ENCODE results near the gene IL1RAP.

IL1RAP gene

DNA sequence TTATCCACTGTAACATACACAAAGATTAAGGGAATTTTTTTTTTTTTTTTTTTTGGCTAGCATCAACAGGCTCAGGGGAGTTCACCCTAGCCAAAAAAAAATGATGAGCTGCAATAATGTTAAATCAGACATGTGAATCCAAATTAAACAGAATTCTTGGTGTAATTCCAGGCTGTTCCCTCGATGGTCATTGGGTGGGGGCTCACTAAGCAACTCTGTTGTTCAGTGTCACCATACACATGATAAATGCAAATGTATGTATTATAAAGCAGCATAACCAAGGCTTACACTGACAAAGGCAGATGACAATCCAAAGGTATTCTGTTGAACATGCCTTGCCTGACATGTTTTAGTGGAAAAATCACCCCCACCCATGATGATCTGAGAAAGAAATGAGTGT, 29.0 kb downstream of the IL1RAP start:
- DNase-seq (ENCODE audit: low read depth) = no peak

DNA sequence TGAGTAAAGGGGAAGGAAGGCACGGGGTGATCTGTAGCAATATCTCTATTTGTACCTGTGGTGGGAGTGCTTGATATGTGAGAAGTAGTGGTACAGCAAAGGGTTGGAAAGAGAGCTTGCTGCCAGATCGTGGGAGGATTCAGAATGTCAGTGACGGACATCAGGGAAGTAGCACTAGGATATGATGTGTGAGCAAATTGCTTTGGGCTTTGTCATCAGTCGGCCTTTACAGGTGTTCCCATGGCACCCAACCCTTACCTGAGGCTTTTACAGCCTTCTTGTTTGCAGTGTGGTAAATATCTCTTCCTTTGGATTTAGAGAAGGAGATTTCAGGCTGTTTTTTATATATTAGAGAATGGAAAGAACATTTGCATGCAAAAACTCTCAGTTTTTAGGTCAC, 29.8 kb downstream of the IL1RAP start:
- no peak for DNase-seq (ENCODE audit: low read depth)

DNA sequence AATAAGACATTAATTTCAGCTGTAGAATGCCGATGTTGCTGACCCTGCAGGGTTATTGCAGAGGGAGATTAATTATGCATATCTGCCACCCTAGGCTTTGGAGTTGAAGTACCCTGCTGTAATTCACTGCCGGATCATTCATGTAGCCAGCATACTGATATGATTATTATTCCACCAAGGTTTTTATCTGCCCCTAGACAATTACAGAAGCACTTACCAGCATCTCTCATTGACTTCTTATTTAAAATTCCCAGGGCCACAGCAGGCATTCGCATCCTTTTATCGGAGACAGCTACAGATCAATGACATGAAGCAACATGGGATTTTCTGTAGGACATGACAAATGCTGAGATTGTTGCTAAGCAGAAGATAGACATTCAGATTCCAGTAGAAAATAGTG, 31.3 kb downstream of the IL1RAP start:
- DNase-seq (ENCODE audit: low read depth) = no peak

DNA sequence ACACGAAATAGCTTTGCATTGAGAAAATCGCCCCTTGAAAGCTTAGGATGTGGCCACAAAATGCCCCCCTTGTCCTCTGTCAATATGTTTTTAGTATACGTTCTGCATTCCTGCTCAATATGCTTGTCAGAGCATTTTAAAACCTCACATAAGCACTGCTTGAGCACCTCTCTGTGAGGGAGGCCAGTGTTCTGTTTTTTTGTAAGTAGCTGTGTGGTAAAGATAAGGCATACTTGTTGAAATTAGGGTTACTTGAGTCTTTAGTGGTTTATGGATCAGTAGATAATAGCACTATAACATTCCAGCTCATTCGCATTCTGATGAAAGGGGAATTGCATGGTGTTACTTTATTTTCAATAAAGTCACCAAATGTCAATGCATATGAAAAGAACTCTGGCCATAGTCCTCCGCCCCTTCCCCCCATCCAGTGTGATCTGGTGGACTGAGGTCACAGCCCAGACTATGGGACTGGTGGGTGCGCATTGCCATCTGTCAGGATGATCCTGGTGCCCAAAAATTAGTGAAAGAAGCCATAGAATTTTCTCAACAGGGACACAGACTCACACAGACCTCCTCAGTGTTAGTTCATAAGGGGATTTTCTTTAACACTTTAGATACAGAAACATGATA, 33.1 kb downstream of the IL1RAP start:
- DNase-seq (ENCODE audit: low read depth) = no peak

DNA sequence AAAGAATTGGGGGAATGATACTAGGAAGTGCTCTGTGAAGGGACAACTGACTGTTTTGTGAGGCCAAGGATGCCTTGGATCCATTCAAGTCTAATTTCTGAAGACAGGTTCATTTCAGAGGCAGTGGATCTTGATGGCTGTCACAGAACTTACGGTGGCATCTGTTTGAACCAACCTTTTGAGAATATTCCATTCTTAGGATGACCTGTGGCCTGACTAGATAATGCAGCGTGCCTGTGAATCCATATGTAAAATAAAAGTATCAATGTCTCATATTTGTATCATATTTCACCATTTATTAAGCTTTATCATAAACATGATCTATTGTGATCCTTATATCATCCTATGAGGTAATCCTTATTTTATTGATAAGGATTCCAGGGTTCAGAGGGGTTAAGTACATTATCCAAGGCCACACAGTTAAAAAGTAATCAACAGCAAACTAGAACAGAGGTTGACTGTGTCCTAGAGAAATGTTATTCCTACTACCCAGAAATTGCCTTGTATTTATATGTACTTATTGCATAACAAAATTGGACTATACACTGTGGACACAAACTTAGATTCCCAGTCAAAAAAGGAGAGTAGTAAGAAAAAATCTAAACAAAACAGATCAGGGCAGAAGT, 34.3 kb downstream of the IL1RAP start:
- no peak for DNase-seq (ENCODE audit: low read depth)

DNA sequence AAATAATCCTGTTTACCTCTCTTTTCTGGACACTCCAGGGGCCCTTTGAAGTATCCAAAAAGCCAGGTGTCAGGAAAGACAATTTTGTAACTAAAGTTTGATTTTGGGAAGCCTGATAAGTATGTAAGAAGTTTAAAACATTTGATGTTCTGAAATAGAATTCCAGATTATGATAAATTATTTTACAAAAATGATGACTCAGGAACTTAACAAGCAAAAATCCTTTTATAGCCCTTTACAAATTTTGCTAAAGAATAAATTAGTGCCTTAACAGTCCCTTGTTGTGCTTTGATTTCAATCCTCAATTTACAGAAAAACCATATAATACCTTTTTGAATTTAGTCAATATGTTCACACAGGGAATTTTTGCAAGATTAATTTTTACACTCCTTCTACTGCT, 38.1 kb downstream of the IL1RAP start:
- no peak for DNase-seq (ENCODE audit: low read depth)

DNA sequence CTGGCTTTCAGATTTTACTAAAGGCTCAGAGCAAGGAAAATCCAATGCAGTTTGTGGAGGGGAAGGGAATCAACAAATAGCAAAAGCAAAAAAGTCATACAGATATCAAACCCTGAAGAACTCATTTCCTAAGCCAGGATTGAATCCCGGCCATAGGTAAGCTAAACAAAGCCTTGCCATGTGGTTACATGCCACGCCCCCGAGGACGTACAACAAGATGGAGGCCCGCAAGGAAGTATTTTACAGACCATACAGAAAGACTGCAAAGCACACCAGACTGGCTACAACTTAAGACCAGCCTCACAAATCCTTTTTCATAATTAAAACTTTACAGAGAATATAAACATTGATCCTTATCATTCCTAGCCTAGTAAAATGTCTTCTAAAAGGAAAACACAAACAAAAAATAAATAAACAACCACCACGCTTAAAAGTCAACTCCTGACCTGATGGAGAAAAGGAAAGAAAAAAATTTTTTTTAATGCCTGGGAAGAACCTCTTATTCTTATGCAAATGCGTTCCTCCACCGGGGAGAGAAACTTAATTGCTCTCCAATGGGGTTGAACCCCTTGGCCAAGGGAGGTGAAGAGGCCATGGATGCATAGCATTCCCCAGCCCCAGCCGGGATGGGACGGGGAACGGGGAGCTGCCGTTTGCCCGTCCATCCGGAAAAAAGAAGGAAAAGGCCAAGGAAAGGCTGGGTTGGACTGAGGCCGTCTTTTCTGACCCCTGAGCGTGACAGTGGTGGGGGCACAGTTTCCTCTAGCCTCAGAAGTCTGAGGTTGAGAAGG, 39.3 kb downstream of the IL1RAP start:
- DNase-seq (ENCODE audit: low read depth) = no peak

DNA sequence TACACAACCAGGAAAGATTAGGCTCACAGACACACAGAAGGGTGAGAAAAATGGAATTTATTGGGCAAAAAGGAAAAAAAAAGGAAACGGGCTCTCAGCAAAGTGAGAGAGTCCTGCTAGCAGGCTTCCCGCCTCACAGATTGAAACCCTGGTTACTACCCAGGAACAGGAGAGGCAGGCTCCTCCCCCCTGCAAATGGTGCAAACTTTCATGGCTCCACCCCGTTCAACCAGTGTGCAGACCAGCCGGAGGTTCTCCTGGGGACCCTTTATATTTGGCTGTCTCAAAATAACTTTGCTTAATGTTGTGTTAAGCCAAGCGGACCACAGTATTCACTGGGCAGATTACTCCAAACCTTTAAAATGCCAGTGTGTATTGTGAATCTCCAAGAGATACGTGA, 40.3 kb downstream of the IL1RAP start:
- DNase-seq (ENCODE audit: low read depth) = no peak

DNA sequence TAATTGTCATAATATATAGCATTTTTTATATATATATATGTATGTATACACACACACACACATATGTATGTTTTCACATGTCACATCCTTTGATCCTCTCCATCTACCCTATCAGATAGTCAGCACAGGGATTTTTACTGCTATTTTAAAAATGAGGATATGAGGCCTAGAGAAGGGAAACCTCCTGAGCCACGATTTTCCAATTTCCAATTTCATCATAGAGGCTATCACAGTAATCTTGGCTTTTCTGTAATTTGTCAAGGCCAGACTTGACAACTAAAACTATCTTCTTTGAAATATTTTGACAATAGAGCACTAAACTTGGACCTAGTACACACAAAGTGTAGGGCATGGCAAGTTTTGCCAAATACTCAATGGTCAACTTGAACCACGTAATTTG, 42.5 kb downstream of the IL1RAP start:
- no peak for DNase-seq (ENCODE audit: low read depth)

DNA sequence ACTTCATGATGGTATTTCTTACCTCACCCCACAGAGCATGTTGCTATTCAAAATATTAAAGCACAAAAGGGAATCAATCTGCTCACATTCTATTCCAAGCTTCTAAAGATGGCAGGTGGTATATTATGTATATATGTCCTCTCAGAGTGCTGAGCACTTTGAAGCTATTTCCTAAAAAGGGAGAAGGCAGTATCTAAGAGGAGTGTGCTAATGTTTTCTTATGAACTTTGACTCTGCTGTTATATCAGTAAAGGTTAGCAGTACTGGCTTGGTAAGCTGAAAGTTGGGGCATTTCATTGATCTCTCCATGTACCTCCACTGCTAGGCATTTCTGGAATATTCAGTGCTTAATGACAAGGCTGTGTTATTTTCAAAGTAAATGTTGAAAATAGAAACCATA, 43.4 kb downstream of the IL1RAP start:
- DNase-seq (ENCODE audit: low read depth) = no peak

DNA sequence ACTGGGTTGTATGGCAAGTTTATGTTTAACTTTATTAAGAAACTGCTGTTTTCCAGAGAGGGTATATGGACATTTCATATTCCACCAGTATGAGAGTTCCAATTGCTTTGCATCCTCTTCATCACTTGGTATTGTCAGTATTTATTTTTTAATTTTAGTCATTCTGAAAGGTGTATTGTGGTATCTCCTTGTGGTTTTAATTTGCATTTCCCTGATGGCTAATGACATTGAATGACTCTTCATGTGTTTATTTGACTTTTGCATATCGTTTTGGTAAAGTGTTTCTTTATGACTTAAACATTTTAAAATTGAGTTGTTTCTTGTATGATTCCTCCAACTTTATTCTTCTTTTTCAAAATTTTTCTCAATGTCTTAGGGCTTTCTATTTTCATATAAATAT, 44.4 kb downstream of the IL1RAP start:
- DNase-seq (ENCODE audit: low read depth) = no peak

DNA sequence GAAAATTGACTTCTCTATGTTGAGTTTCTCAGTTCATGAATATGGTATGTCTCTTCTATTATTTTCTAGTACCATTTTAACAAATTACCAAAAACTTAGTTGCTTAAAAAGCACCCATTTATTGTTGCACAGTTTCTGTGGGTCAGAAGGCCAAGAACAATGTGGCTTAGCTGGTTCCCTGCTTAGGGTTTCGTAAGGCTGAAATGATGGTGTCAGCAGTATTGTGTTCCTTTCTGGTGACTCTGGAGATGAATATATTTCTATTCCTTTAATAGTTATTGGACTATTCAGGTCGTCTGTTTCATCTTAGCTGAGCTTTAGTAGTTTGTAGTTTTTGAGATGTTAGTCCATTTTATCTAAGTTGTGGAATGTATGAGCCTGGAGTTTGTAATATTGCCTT, 44.9 kb downstream of the IL1RAP start:
- DNase-seq (ENCODE audit: low read depth) = no peak

DNA sequence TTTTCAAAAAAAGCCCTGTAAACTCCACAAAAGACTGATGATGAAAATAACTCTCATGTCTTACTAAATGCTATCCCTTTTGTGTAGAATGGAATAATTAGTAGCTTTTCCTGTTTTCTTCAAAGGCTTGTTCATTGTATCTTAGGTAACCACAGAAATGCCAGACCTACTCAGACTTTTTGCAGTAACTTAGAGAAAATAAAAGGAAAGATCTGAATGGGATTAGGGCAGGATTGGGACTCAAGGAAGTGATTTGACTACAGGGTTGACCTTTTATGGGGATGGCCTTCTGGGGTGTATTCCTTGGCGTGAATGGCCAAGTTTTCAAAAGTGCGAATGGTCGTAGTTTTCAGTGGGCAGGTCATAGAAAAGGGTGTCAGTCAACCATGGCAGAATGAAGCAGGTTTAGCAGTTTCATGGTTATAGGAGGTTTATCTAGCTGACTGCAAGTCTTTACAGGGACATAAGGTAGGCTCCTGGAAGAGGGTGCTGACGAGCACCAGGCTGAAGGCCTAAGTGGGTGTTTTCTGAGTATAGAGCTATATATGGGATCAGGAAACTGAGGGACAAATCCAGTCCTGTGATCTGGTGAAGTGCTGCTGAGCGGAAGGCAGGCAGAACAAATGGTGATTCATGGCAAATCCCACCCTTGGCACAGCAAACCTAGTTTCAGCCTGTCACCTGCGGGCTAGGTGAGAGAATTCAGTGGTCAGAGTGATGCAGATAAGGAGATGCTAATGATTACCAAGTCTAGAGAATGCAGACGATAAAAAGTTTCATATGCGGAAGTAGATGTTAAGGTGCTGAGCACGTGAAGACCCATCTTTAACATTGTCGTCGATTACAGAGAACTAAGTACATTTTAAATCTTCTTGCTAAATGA, 46.4 kb downstream of the IL1RAP start:
- DNase-seq (ENCODE audit: low read depth) = no peak

DNA sequence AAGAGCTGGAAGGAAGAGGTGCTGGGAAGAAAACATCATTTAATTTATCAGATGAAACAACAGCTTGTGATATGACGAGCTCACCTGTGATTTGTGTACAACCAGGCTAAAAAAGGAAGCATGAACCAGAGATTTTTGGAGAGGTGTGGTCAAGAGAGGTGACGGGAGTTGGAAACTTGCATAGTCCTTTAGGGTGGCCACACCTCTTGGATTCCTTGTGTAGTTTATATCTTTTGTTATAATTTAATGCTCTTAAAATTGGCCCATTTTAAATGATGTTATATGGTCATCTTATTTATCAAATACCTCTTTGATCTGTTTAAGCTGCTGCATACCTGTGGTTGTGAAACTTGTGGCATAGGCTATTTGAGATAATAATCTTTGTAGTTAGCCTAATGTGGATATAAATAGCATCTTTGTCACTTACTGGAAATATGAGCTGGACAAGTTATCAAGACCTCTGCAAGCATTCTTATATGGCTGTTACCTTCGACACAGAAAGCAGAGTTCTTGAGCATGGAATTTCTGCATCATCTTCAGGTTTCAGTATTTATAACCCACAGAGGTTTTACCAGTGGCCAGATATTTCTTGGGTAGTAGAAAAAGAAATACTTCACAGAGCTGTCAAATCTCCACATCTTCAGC, 49.1 kb downstream of the IL1RAP start:
- no peak for DNase-seq (ENCODE audit: low read depth)

DNA sequence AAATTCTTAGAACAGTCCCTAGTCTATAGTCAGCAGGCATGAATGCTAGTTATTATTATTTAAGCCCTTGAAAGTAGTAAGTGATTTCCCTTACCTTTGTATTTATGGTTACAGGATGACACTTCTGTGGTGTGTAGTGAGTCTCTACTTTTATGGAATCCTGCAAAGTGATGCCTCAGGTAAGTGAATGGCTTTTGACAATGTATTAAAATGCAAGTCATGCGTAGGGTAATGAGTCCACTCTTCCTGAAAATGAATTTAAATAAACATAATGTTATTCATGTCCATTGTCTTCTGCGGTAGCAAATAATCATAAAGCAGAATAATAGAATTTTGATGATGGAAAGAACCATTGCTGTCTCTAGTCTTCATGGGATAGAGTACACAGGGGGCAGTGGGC, 50.3 kb downstream of the IL1RAP start:
- no peak for DNase-seq (ENCODE audit: low read depth)

DNA sequence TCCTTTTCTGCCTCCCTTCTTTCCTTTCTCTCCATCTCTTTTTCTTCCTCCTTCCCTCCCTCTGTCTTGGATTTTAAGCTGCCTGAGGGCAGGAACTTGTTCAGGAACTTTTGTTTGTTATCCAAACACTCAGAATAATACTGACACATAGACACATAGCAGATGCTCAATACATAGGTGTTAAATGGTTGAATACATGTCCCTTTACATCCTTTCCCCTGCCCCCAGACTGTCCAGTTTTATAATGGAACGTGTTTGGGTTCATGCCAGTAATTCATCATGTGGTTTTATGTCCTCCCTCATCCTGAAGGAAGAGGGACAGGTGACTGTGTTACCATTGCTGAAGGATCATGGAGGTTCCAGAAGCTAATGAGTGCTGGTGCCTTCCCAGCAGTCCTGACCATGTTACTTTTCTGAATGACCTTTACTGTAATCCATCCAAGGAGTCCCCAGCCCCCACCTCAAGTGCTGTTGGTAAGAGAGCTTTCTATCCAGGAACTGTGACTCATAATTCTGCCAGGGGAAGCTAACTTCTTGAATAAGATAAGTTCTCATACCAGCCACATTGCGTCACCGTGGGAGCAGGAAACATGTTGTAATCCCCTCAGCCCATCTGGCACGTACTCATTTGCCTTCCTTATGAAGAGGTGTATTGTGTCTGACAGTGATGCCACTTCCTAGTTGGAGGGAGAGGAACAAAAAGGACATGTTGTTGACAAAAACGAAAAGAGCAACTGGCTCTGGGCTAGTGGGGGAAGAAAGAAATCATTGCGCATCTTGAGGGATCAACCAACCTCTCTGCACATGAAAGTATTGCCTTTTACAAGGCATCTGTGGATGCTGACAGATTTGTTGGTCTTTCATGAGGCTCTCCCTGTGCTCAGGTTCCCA, 52.4 kb downstream of the IL1RAP start:
- DNase-seq (ENCODE audit: low read depth) = no peak

DNA sequence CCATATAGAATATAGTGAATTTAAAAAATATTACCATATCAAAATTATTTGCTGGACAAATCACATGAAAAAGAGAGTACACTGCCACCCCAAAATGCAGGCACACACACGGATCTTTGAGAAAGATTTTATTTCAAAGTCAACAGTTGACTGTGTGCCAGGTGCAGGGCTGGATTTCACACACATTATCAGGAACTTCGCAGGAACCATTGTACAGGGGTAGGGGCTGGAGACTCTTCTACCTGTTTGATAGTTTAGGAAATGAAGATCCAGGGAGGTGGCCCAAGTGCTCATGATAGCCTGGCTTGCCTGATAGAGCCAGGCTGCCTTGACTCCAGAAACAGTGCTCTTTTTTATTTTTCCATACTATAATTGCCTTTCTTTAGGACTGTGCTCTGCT, 54.2 kb downstream of the IL1RAP start:
- no peak for DNase-seq (ENCODE audit: low read depth)

DNA sequence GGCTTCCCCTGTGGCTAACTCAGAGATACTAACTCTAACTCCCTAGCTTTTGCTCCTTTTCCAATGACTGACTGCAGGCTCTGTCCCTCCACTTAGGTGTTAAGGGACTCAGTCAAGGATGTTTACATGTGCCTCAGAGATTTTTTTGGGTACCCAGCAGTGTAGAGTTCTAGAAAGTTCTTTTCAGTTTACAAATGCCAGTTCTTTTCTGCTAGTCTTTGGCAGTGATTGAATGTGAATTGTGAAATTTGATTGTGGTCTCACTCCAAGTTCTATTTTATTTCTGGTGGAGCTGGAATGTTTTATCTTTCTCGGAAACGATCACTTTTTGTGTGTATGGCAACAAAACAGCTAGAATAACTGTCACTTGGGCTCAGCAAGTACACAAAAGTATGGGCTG, 60.6 kb downstream of the IL1RAP start:
- no peak for DNase-seq (ENCODE audit: low read depth)

DNA sequence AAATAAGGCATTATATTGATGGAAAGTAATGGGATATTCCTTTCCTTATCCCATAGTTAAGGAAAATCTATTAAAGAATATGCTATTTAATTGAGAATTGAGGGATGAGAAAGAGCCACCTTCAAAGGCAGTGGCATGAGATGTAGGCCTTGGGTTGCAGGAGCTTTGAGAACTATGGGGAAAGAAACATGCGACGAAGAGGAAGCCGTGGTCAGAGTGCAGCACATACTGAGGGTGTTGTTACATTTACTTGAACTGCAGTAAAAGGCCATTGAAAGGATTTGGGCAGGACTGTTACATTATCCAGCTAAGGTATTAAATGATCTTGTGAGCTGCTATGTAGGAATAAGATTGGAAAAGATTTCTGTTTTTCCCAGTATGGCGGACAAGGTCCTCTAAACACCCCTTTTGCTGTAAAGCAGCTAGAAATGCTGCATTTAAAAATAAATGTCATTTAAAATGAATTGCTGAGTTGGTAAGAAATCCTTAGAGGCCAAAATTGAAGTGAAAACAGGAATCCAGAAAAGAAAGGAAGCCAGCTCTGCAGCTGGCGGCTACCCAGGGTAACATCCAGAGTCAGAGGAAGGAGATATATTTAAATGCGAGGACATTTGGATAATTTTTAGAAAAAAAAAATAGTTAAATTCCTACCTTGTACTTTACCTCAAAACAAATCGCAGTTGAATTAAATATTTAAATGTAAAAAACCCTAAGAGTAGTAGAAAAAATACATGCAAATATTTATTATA, 61.7 kb downstream of the IL1RAP start:
- DNase-seq (ENCODE audit: low read depth) = no peak

DNA sequence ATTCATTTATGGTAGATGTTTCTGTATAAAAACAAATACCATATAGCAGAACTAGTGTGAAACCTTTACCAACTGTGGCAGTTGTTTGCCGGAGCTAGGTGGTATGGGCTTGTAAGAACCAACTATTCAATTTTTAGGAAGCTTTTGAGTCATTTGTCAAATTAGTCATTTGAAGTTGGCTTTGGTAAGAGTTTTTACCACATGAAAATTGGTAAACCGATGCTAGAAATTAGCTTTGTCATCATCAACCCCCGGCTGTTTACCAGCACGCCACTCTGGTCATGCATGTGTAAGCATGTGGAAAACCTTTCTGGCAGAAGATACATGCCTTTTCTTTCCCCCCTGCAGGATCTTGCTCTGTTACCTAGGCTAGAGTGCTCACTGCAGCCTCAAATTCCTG, 63.3 kb downstream of the IL1RAP start:
- no peak for DNase-seq (ENCODE audit: low read depth)

Measured in T follicular helper cell (primary cell).